SK-N-SH (cell line): ENCODE results near the gene DAB1. TPM values are rescaled to one million over a fixed set of nuclear protein-coding genes. Genes with fewer than 3 reads are reported as not detected.

ENCODE experiments used
- CTCF ChIA-PET: fragments of 300-600, 350-600 bp; formaldehyde crosslinking; extraction: SDS; loops from one replicate; lab custom pipeline; 2021; lab: Yijun Ruan, JAX
- POLR2A ChIA-PET: fragments of 350-600 bp; sonication (Branson Sonifier 250); formaldehyde crosslinking; extraction: SDS; loops from one replicate; lab custom pipeline; 2020; ENCODE audit warnings: antibody characterized with exemption, inconsistent platforms; lab: Yijun Ruan, JAX
- DNase-seq: peaks from one replicate; pipeline ENCODE4 v3.0.0; 2012
- H2AFZ ChIP-seq: fragments of 200-600 bp; sonication (generic); 2 replicates; pipeline ENCODE4 v1.8.1; 2016; ENCODE audit warnings: antibody characterized with exemption, mild to moderate bottlenecking, low read depth
- H3F3A ChIP-seq: fragments of 200-600 bp; sonication (generic); replicated peaks from 2 replicates; pipeline ENCODE3; 2016; ENCODE audit warnings: antibody characterized with exemption, mild to moderate bottlenecking; ENCODE audit not compliant: insufficient read depth
- H3K27ac ChIP-seq, 2 experiments: fragments of 200-500 bp in 1 of 2; fragments of 200-600 bp in 1 of 2; sonication (Bioruptor generic) in 1 of 2; sonication (generic), shearing (Covaris generic) in 1 of 2; 2 replicates each; pipeline versions ENCODE4 v1.5.1 to v1.6.1; 2014 to 2016; ENCODE audit warnings: low read depth in 2 of 2, inconsistent platforms in 1 of 2, low read length in 1 of 2, mild to moderate bottlenecking in 1 of 2, mixed read lengths in 1 of 2
- H3K27me3 ChIP-seq: fragments of 200-600 bp; sonication (generic), shearing (Covaris generic); 2 replicates; pipeline ENCODE4 v1.6.1; 2016; ENCODE audit warnings: mixed run types; ENCODE audit not compliant: insufficient read depth
- H3K36me3 ChIP-seq, 2 experiments: fragments of 200-500 bp in 1 of 2; fragments of 200-600 bp in 1 of 2; sonication (Bioruptor generic) in 1 of 2; sonication (generic) in 1 of 2; replicated peaks in 1 of 2; 2 replicates each; pipeline versions ENCODE3 to v1.5.1; 2014 to 2016; ENCODE audit warnings: low read length in 1 of 2, mild to moderate bottlenecking in 1 of 2; ENCODE audit not compliant: insufficient read depth in 2 of 2, control insufficient read depth in 1 of 2
- H3K4me1 ChIP-seq, 2 experiments: fragments of 200-500 bp in 1 of 2; fragments of 200-600 bp in 1 of 2; sonication (Bioruptor generic) in 1 of 2; sonication (generic), shearing (Covaris generic) in 1 of 2; 2 replicates each; pipeline versions ENCODE4 v1.5.1 to v1.6.1; 2014 to 2016; ENCODE audit warnings: low read depth in 1 of 2, low read length in 1 of 2, mixed run types in 1 of 2; ENCODE audit not compliant: insufficient read depth in 2 of 2, control insufficient read depth in 1 of 2
- H3K4me2 ChIP-seq: fragments of 200-600 bp; sonication (generic), shearing (Covaris generic); 2 replicates; pipeline ENCODE4 v1.6.1; 2017; ENCODE audit warnings: mixed run types
- H3K4me3 ChIP-seq, 2 experiments: fragments of 200-500 bp in 1 of 2; fragments of 200-600 bp in 1 of 2; sonication (Bioruptor generic) in 1 of 2; sonication (generic), shearing (Covaris generic) in 1 of 2; 2 replicates each; pipeline versions ENCODE4 v1.5.1 to v1.8.1; 2014 to 2016; ENCODE audit warnings: low read depth in 2 of 2, inconsistent platforms in 1 of 2, low read length in 1 of 2, mild to moderate bottlenecking in 1 of 2, mixed read lengths in 1 of 2, moderate library complexity in 1 of 2
- H3K79me2 ChIP-seq: fragments of 200-600 bp; sonication (generic); 2 replicates; pipeline ENCODE4 v1.8.1; 2017; ENCODE audit warnings: mild to moderate bottlenecking; ENCODE audit not compliant: insufficient read depth
- H3K9ac ChIP-seq: fragments of 200-600 bp; sonication (generic); 2 replicates; pipeline ENCODE4 v1.6.1; 2017; ENCODE audit warnings: mixed run types
- H3K9me2 ChIP-seq: fragments of 200-600 bp; sonication (generic); 2 replicates; pipeline ENCODE4 v1.6.1; 2017; ENCODE audit warnings: mixed run types
- H3K9me3 ChIP-seq: fragments of 200-600 bp; sonication (generic); 2 replicates; pipeline ENCODE4 v1.6.1; 2017; ENCODE audit warnings: mixed run types, mild to moderate bottlenecking, moderate library complexity
- H4K20me1 ChIP-seq: fragments of 200-600 bp; sonication (generic); 2 replicates; pipeline ENCODE4 v1.6.1; 2017; ENCODE audit warnings: mild to moderate bottlenecking, mixed run types; ENCODE audit not compliant: insufficient read depth
- CHD2 ChIP-seq: fragments of 150-350 bp; IDR thresholded peaks from 2 replicates; pipeline ENCODE4 v1.6.1; 2018; ENCODE audit warnings: low read length; ENCODE audit not compliant: partially characterized antibody
- EZH2phosphoT487 ChIP-seq: fragments of 200-600 bp; sonication (generic); IDR thresholded peaks from 2 replicates; pipeline ENCODE4 v1.6.1; 2017; ENCODE audit warnings: low read depth, mixed run types, mild to moderate bottlenecking, antibody characterized with exemption, moderate library complexity, borderline replicate concordance
- GABPA ChIP-seq: IDR thresholded peaks from 2 replicates; pipeline ENCODE4 v1.4.0; 2012; ENCODE audit warnings: low read depth, mild to moderate bottlenecking
- GATA2 ChIP-seq: sonication (generic); formaldehyde crosslinking; IDR thresholded peaks from 2 replicates; pipeline ENCODE4 v1.5.0; 2020; ENCODE audit warnings: mild to moderate bottlenecking, missing genetic modification reagents
- PBX3 ChIP-seq: IDR thresholded peaks from 2 replicates; pipeline ENCODE4; 2012
- POLR2AphosphoS5 ChIP-seq: IDR thresholded peaks from 2 replicates; pipeline ENCODE4 v1.6.1; 2012; ENCODE audit warnings: low read depth, low read length
- RAD21 ChIP-seq: IDR thresholded peaks from 2 replicates; pipeline ENCODE4 v1.6.1; 2012; ENCODE audit warnings: mild to moderate bottlenecking, low read length
- RCOR1 ChIP-seq: fragments of 150-350 bp; IDR thresholded peaks from 2 replicates; pipeline ENCODE4 v1.6.1; 2017; ENCODE audit warnings: antibody characterized with exemption, low read length
- REST ChIP-seq: IDR thresholded peaks from 2 replicates; pipeline ENCODE4 v1.6.1; 2012; ENCODE audit warnings: mild to moderate bottlenecking, low read depth, low read length, moderate library complexity
- SMC3 ChIP-seq: IDR thresholded peaks from 2 replicates; pipeline ENCODE4 v1.6.1; 2012; ENCODE audit warnings: low read depth, low read length, improper control_type of control experiment
- WGBS: methylation state at CpG from one replicate; pipeline ENCODE4 v1.1.6; 2017; ENCODE audit warnings: low lambda C conversion rate; 5-methylcytosine and 5-hydroxymethylcytosine counted together
- polyA plus RNA-seq, 3 experiments: library from polyadenylated mRNA; depleted of rRNA; stranded (reverse); fragments of >200 nt; gene quantifications; 2 replicates each; pipeline ENCODE4 v1.2.3, GENCODE V29; 2012
- TF ChIP-seq, protein P1 (sequence below): IDR thresholded peaks from 2 replicates; pipeline ENCODE4 v1.4.0; 2012; ENCODE audit warnings: low read depth, borderline replicate concordance

The DAB1 gene
- polyA plus RNA-seq, 1 of the 3 experiments (the other 2 are of a cell fraction), result 2.9 TPM

- H3F3A ChIP-seq, result no peaks in the 10 kb centered on the region
- no peak overlapping the region for H3K4me3 ChIP-seq
- H3K9ac ChIP-seq, result no peak overlapping the region
- no peak for TF ChIP-seq RAD21
- no peak for TF ChIP-seq EZH2phosphoT487
- TF ChIP-seq GATA2 (CRISPR knock-in tag), result no peak
- no peak for TF ChIP-seq GABPA
- TF ChIP-seq, protein P1, sequence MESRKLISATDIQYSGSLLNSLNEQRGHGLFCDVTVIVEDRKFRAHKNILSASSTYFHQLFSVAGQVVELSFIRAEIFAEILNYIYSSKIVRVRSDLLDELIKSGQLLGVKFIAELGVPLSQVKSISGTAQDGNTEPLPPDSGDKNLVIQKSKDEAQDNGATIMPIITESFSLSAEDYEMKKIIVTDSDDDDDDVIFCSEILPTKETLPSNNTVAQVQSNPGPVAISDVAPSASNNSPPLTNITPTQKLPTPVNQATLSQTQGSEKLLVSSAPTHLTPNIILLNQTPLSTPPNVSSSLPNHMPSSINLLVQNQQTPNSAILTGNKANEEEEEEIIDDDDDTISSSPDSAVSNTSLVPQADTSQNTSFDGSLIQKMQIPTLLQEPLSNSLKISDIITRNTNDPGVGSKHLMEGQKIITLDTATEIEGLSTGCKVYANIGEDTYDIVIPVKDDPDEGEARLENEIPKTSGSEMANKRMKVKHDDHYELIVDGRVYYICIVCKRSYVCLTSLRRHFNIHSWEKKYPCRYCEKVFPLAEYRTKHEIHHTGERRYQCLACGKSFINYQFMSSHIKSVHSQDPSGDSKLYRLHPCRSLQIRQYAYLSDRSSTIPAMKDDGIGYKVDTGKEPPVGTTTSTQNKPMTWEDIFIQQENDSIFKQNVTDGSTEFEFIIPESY, result no peak
- TF ChIP-seq REST, result no peak
- no peak for TF ChIP-seq CHD2
- TF ChIP-seq RCOR1, result no peak
- no peak for TF ChIP-seq POLR2AphosphoS5
- no peak for TF ChIP-seq PBX3
- no peak for TF ChIP-seq SMC3
- POLR2A ChIA-PET, result no interaction called here
- no peaks in the 10 kb centered on the region for H3K9me2 ChIP-seq
- CTCF ChIA-PET, result interaction anchor here (1.0 kb wide), 1 partner anchor 238 kb away, joined by 3 read pairs; no protein-coding TSS in a partner anchor
- no peaks in the 10 kb centered on the region for H3K9me3 ChIP-seq
- WGBS, result 74% methylated on average over 6 of the region's 6 CpGs
- no peaks in the 10 kb centered on the region for H3K4me1 ChIP-seq
- no peak overlapping the region for H2AFZ ChIP-seq
- H3K27ac ChIP-seq, result no peak overlapping the region
- no peaks in the 10 kb centered on the region for H3K79me2 ChIP-seq
- H4K20me1 ChIP-seq, result no peaks in the 10 kb centered on the region
- no peak for DNase-seq
- H3K36me3 ChIP-seq, result no peaks in the 10 kb centered on the region
- H3K27me3 ChIP-seq, result no peaks in the 10 kb centered on the region
- H3K4me2 ChIP-seq, result no peak overlapping the region
These were observed 365.0 kb downstream of the DAB1 start for GRCh38 chr1:57058652-57059501.
